Lower leg skin (tissue), 3 donors: ENCODE results near the gene ATP1A4.

Source experiments
- POLR2A ChIP-seq, 2 donors: fragments of 450-650 bp; IDR thresholded peaks; one replicate each; pipeline ENCODE4 v1.6.1; 2016 to 2017; ENCODE audit warnings: antibody characterized with exemption in 2 of 2, mild to moderate bottlenecking in 1 of 2, moderate library complexity in 1 of 2
- TF ChIP-seq, protein P1 (sequence below), 3 donors: fragments of 450-650 bp; IDR thresholded peaks; one replicate each; pipeline ENCODE4 v1.5.1; 2016; ENCODE audit warnings: antibody characterized with exemption in 3 of 3, mild to moderate bottlenecking in 3 of 3, moderate library complexity in 2 of 3

DNA sequence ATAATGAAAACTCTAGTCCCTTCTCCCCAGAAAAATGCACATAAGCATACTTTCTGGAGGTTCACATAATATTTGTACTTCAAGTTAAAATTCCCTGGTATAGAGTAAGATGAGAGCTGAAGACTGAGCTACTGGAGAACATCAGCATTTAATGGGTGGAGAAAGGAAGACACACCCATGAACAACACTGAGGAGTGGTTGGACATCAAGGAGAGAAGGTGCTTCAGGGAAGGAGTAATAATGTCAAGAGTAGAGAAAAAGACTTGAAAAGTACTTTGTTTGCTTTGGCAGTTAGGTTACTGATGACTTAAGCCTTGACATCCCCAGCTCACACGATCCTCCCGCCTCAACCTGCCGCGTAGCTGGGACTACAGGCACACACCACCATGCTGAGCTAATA lies 75.6 kb downstream of the ATP1A4 start:
- TF ChIP-seq, protein P1, sequence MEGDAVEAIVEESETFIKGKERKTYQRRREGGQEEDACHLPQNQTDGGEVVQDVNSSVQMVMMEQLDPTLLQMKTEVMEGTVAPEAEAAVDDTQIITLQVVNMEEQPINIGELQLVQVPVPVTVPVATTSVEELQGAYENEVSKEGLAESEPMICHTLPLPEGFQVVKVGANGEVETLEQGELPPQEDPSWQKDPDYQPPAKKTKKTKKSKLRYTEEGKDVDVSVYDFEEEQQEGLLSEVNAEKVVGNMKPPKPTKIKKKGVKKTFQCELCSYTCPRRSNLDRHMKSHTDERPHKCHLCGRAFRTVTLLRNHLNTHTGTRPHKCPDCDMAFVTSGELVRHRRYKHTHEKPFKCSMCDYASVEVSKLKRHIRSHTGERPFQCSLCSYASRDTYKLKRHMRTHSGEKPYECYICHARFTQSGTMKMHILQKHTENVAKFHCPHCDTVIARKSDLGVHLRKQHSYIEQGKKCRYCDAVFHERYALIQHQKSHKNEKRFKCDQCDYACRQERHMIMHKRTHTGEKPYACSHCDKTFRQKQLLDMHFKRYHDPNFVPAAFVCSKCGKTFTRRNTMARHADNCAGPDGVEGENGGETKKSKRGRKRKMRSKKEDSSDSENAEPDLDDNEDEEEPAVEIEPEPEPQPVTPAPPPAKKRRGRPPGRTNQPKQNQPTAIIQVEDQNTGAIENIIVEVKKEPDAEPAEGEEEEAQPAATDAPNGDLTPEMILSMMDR (IDR thresholded peaks at IDR 0.05): no peak
- no peak for TF ChIP-seq POLR2A (IDR thresholded peaks at IDR 0.05)
